ENCODE data around the gene SMPD1.

The SMPD1 gene

DNA sequence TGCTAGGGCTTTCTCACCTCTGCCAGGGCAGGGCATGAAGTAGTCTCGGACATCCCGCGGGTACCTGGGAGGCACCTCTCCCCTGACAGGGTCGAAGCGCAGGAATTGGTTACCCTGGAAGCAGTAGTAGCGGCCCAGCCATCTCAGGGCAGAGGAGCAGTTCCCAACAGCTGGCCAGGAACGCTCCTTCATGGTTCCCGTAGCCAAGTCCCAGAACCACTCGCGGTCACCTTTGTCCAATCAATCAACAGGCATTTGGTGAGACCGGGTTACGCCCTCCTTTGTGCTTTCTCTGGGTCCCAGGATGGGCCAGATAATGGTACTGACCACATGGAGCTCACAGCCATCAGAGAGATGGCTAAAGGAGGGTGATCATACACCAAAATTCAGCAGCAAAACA is 47.1 kb downstream of the SMPD1 start:
- H3K4me2 ChIP-seq (ENCODE audit: low read depth, low read length, poor library complexity, severe bottlenecking): no peak overlapping the region
- H4K20me1 ChIP-seq (ENCODE audit: insufficient read depth, low read length, poor library complexity, severe bottlenecking): no peaks in the 10 kb centered on the region
- no peaks in the 10 kb centered on the region for H3K36me3 ChIP-seq (ENCODE audit: insufficient read depth, low read length)
- no peak overlapping the region for H3K9ac ChIP-seq (ENCODE audit: low read depth, low read length, poor library complexity, severe bottlenecking)
- H3K4me1 ChIP-seq (ENCODE audit: insufficient read depth, low read length, poor library complexity, severe bottlenecking): peaks cover 20% of the 10 kb centered on the region
- H3K4me3 ChIP-seq (ENCODE audit: low read length, poor library complexity, severe bottlenecking): no peak overlapping the region
- no peaks in the 10 kb centered on the region for H3K79me2 ChIP-seq (ENCODE audit: insufficient read depth, low read length)
- H3K27me3 ChIP-seq (ENCODE audit: insufficient read depth, low read length, poor library complexity, severe bottlenecking): no peaks in the 10 kb centered on the region
- H3F3A ChIP-seq (ENCODE audit: low read depth): no peaks in the 10 kb centered on the region
- H3K9me2 ChIP-seq (replicated peaks; ENCODE audit: low read depth, low read length): no peaks in the 10 kb centered on the region
- H2AFZ ChIP-seq (ENCODE audit: low read length): no peak overlapping the region; the same call in 1 of the 2 replicates
- TF ChIP-seq, protein P1, sequence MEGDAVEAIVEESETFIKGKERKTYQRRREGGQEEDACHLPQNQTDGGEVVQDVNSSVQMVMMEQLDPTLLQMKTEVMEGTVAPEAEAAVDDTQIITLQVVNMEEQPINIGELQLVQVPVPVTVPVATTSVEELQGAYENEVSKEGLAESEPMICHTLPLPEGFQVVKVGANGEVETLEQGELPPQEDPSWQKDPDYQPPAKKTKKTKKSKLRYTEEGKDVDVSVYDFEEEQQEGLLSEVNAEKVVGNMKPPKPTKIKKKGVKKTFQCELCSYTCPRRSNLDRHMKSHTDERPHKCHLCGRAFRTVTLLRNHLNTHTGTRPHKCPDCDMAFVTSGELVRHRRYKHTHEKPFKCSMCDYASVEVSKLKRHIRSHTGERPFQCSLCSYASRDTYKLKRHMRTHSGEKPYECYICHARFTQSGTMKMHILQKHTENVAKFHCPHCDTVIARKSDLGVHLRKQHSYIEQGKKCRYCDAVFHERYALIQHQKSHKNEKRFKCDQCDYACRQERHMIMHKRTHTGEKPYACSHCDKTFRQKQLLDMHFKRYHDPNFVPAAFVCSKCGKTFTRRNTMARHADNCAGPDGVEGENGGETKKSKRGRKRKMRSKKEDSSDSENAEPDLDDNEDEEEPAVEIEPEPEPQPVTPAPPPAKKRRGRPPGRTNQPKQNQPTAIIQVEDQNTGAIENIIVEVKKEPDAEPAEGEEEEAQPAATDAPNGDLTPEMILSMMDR (conservative IDR thresholded peaks at IDR 0.05; ENCODE audit: low read length): no peak
- no peak for TF ChIP-seq EZH2phosphoT487 (IDR thresholded peaks at IDR 0.05; ENCODE audit: borderline replicate concordance)
- H3K9me3 ChIP-seq (ENCODE audit: insufficient read depth, low read depth, low read length): no peaks in the 10 kb centered on the region

DNA sequence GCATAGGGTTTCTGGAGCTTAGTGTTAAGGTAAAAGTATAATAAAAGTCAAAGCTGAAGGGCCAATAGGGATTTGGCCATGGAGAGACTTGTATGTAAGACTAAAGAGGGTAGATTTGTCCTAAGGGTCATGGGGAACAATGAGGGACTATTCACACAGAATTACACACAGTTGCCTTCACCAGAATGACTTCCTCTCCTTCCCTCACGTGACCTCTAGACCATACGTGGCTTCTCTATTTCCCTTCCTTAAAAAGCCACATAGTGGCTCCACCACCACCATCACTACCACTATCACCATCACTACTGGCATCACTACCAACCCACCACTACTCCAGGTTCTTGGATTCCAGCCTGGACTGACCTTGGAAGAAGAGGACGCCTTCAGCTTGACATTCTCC is 47.7 kb downstream of the SMPD1 start:
- no peak overlapping the region for H3K4me3 ChIP-seq (ENCODE audit: low read length, poor library complexity, severe bottlenecking)
- no peak overlapping the region for H3K9ac ChIP-seq (ENCODE audit: low read depth, low read length, poor library complexity, severe bottlenecking)
- no peak for TF ChIP-seq EZH2phosphoT487 (IDR thresholded peaks at IDR 0.05; ENCODE audit: borderline replicate concordance)
- TF ChIP-seq, protein P1 (conservative IDR thresholded peaks at IDR 0.05; ENCODE audit: low read length): no peak
- no peaks in the 10 kb centered on the region for H4K20me1 ChIP-seq (ENCODE audit: insufficient read depth, low read length, poor library complexity, severe bottlenecking)
- no peak overlapping the region; the same call in 1 of the 2 replicates for H2AFZ ChIP-seq (ENCODE audit: low read length)
- H3K9me3 ChIP-seq (ENCODE audit: insufficient read depth, low read depth, low read length): no peaks in the 10 kb centered on the region
- H3K4me1 ChIP-seq (ENCODE audit: insufficient read depth, low read length, poor library complexity, severe bottlenecking): peaks cover 20% of the 10 kb centered on the region
- no peaks in the 10 kb centered on the region for H3K27me3 ChIP-seq (ENCODE audit: insufficient read depth, low read length, poor library complexity, severe bottlenecking)
- H3K36me3 ChIP-seq (ENCODE audit: insufficient read depth, low read length): no peaks in the 10 kb centered on the region
- H3K79me2 ChIP-seq (ENCODE audit: insufficient read depth, low read length): no peaks in the 10 kb centered on the region
- H3K4me2 ChIP-seq (ENCODE audit: low read depth, low read length, poor library complexity, severe bottlenecking): peak overlapping the region; percentile 19
- no peaks in the 10 kb centered on the region for H3K9me2 ChIP-seq (replicated peaks; ENCODE audit: low read depth, low read length)
- H3F3A ChIP-seq (ENCODE audit: low read depth): no peaks in the 10 kb centered on the region

DNA sequence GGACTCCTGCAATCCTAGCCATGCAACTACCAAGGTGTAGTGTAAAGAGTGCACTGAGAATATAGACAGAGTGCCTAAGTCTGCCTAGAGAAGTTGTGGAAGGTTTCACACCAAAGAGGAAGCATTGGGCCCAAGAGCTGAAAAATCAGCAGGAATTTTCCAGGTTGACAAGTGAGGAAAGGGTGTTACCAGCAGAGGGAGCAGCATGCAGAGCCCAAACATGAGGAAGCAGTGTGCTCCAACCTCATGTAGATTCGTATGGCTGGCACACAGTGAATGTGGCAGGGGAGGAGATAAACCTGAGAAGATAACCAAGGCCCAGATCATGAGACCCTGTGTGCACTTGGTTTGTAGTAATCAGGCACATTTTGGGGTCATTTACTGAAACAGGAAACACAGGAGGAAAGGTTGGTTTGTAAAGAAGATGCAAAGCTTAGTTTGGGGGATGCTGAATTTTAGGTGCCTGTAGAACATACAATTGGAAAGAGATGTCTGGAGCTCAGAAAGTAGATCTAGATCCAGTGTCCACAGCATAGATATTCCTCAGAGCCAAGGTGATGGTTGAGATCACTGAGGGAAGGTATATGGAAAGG is 48.8 kb downstream of the SMPD1 start:
- Histone ChIP-seq H3K9ac (ENCODE audit: low read depth, low read length, poor library complexity, severe bottlenecking) (no peak overlapping the region), H2AFZ (ENCODE audit: low read length) (peak overlapping the region; percentile 91), H3K9me2 (replicated peaks; ENCODE audit: low read depth, low read length) (no peaks in the 10 kb centered on the region), H3K4me3 (ENCODE audit: low read length, poor library complexity, severe bottlenecking) (no peak overlapping the region), H3K9me3 (ENCODE audit: insufficient read depth, low read depth, low read length) (no peaks in the 10 kb centered on the region), H4K20me1 (ENCODE audit: insufficient read depth, low read length, poor library complexity, severe bottlenecking) (no peaks in the 10 kb centered on the region), H3K79me2 (ENCODE audit: insufficient read depth, low read length) (no peaks in the 10 kb centered on the region), H3F3A (ENCODE audit: low read depth) (no peaks in the 10 kb centered on the region), H3K36me3 (ENCODE audit: insufficient read depth, low read length) (no peaks in the 10 kb centered on the region), H3K4me1 (ENCODE audit: insufficient read depth, low read length, poor library complexity, severe bottlenecking) (peaks cover 20% of the 10 kb centered on the region), H3K4me2 (ENCODE audit: low read depth, low read length, poor library complexity, severe bottlenecking) (peak overlapping the region; percentile 19), H3K27me3 (ENCODE audit: insufficient read depth, low read length, poor library complexity, severe bottlenecking) (no peaks in the 10 kb centered on the region)
- TF ChIP-seq, protein P1 (conservative IDR thresholded peaks at IDR 0.05; ENCODE audit: low read length): peak; percentile 86
- TF ChIP-seq EZH2phosphoT487 (IDR thresholded peaks at IDR 0.05; ENCODE audit: borderline replicate concordance): no peak

Data from Loucy (cell line).